BLaER1 treated with 17β-estradiol and CSF1 and Interleukin-3, amounts not matched to agents 10 nM and 100 nM (cell line): ENCODE results near the gene ZNF79.

Experiments used
- H3K27ac ChIP-seq, 11 experiments: shearing (Covaris generic); formaldehyde crosslinking; 2 replicates each; pipeline ENCODE4 v1.8.1; 2022
- H3K27me3 ChIP-seq, 11 experiments: shearing (Covaris generic); formaldehyde crosslinking; 2 replicates each; pipeline ENCODE4 v1.8.1; 2022
- H3K36me3 ChIP-seq, 11 experiments: shearing (Covaris generic); formaldehyde crosslinking; 2 replicates each; pipeline ENCODE4 v1.8.1; 2022
- H3K4me1 ChIP-seq, 10 experiments: shearing (Covaris generic); formaldehyde crosslinking; 2 replicates each; pipeline ENCODE4 v1.8.1; 2022
- H3K4me2 ChIP-seq, 11 experiments: shearing (Covaris generic); formaldehyde crosslinking; 2 replicates each; pipeline ENCODE4 v1.8.1; 2022
- H3K4me3 ChIP-seq, 10 experiments: shearing (Covaris generic); formaldehyde crosslinking; 2 replicates each; pipeline ENCODE4 v1.8.1; 2022
- H3K9ac ChIP-seq, 11 experiments: shearing (Covaris generic); formaldehyde crosslinking; 2 replicates each; pipeline ENCODE4 v1.8.1; 2022
- H3K9me3 ChIP-seq, 11 experiments: shearing (Covaris generic); formaldehyde crosslinking; replicated peaks in 1 of 11; 2 replicates each; pipeline ENCODE4 v1.8.1; 2022
- H4K20me1 ChIP-seq, 11 experiments: shearing (Covaris generic); formaldehyde crosslinking; 2 replicates each; pipeline ENCODE4 v1.8.1; 2022
- Cebpa-rat ChIP-seq, 11 experiments: shearing (Covaris generic); IDR thresholded peaks; 2 replicates each; pipeline ENCODE4 v1.8.1; 2022

Gene ZNF79

DNA sequence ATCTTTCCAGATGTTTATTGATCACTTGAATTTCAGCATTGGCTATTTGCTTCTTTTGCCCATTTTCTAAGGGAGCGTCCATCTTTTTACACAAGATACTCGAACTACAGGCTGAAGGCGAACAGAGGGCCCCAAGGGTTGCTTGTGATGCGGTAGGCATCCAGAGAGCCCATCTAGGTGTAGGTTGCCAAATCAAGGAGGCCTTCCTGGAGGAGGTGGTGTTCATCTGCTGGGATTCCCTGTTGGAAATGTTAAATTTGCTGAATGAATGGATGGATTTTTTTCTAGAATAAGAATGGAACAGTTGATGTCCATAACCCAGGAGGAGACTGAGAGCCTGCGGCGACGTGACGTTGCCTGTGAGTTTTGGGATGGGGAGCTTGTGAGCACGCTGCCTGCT lies 58.5 kb downstream of the ZNF79 start:
- H3K27ac ChIP-seq = no peak overlapping the region
- H3K27me3 ChIP-seq = no peaks in the 10 kb centered on the region
- TF ChIP-seq Cebpa-rat (IDR thresholded peaks at IDR 0.05) = no peak
- H3K4me1 ChIP-seq = no peaks in the 10 kb centered on the region; a peak in 1 of 20 replicates
- H3K4me3 ChIP-seq = no peak overlapping the region
- H3K4me2 ChIP-seq = no peak overlapping the region
- no peaks in the 10 kb centered on the region for H3K9me3 ChIP-seq
- H3K9ac ChIP-seq = no peak overlapping the region
- H4K20me1 ChIP-seq = peaks cover 0 to 12% (median 0%) of the 10 kb centered on the region in 11 experiments; a peak in 4 of 22 replicates
- peaks cover 26 to 98% (median 54%) of the 10 kb centered on the region in 11 experiments; a peak in 21 of 22 replicates for H3K36me3 ChIP-seq

DNA sequence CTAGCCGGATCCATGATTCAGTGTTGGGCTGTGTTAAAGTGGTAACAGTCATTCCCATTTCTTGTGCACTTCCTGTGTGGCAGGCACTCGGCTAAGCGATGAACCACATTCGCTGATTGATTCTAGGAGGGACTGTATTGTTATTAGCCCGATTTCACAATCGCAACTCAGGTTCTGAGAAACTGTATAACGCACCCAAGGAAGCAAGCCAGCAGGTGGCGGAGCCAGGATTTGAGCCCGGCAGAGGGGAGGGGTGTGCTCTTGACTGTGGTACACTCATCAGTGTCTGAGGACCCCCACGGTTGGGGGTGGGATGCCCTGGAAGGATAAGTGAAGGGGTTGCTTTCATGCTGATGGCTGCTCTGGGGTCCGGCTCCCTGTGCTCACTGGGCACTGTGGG lies 61.8 kb downstream of the ZNF79 start:
- H3K36me3 ChIP-seq = peaks cover 3 to 96% (median 31%) of the 10 kb centered on the region in 11 experiments; a peak in 21 of 22 replicates
- H3K4me1 ChIP-seq = no peaks in the 10 kb centered on the region; a peak in 2 of 20 replicates
- H3K4me2 ChIP-seq = no peak overlapping the region
- TF ChIP-seq Cebpa-rat (IDR thresholded peaks at IDR 0.05) = peak in 2 of 11 experiments; percentile 33 to 53; a peak in 1 of 22 replicates
- H3K27me3 ChIP-seq = no peaks in the 10 kb centered on the region
- no peak overlapping the region for H3K9ac ChIP-seq
- H3K27ac ChIP-seq = no peak overlapping the region
- H3K4me3 ChIP-seq = no peak overlapping the region
- H3K9me3 ChIP-seq = no peaks in the 10 kb centered on the region
- peaks cover 0 to 19% (median 0%) of the 10 kb centered on the region in 11 experiments; a peak in 3 of 22 replicates for H4K20me1 ChIP-seq

DNA sequence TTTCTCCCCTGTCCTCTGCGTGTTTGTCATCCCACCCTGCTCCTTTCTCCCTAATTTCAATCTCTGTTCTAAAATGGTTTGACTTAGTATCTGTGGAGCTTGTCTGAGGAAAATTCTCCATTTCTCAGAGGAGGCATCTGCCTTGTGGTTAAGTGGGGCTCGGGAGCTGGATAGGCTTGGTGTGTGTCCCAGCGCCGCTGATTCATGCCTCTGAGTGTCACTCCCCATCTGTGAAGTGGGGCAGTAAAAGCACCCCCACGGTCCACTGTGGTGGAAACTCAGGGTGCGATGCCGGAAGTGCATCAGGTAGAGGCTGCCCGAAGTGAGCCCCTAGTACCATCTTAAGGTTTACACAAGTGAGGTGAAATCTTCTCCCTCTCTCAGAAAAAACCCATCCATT lies 64.8 kb downstream of the ZNF79 start:
- Histone ChIP-seq H3K4me1 (peaks cover 0 to 1% (median 0%) of the 10 kb centered on the region in 10 experiments; a peak in 4 of 20 replicates), H3K27me3 (no peaks in the 10 kb centered on the region), H3K36me3 (peaks cover 0 to 98% (median 34%) of the 10 kb centered on the region in 11 experiments; a peak in 19 of 22 replicates), H3K4me2 (no peak overlapping the region), H3K4me3 (no peak overlapping the region), H4K20me1 (peaks cover 0 to 46% (median 0%) of the 10 kb centered on the region in 11 experiments; a peak in 4 of 22 replicates), H3K9ac (no peak overlapping the region; a peak in 1 of 22 replicates), H3K9me3 (no peaks in the 10 kb centered on the region), H3K27ac (no peak overlapping the region)
- no peak for TF ChIP-seq Cebpa-rat (IDR thresholded peaks at IDR 0.05)

DNA sequence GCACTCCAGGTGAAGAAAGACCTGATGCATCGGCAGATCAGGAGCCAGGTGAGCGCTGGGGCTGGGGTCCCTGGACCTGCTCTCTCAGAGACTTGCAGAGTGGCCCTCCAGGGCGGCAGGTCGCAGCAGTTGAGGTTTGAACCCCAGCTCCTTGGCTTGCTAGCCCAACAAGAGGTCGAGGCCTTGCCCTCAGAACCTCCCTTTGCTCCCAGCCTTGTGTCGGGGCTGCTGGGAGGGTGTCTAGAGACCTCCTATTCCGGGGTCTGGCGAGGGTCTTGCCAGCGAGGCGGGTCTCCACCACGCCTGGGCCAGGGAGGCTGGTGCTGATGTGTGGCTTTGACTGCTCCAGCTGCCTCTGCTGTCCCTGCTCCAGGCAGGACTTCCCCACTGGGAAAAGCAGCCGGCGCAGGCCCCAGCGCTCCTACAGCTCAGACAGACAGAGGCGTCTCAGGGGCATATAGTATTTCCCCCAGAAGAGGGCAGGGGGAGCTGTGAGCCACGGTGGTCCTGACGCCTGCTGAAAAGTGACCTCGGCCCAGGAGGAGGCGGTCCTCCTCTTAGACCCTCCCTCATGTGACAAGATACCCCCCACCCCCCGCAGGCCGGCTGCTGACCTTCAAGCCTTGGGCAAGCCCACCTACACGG lies 65.4 kb downstream of the ZNF79 start:
- H3K27ac ChIP-seq = no peak overlapping the region
- H3K4me3 ChIP-seq = no peak overlapping the region
- H3K9me3 ChIP-seq = no peaks in the 10 kb centered on the region
- H4K20me1 ChIP-seq = peaks cover 0 to 50% (median 0%) of the 10 kb centered on the region in 11 experiments; a peak in 4 of 22 replicates
- no peak for TF ChIP-seq Cebpa-rat (IDR thresholded peaks at IDR 0.05)
- H3K4me2 ChIP-seq = no peak overlapping the region
- peaks cover 0 to 99% (median 37%) of the 10 kb centered on the region in 11 experiments; a peak in 19 of 22 replicates for H3K36me3 ChIP-seq
- no peaks in the 10 kb centered on the region for H3K27me3 ChIP-seq
- H3K4me1 ChIP-seq = peaks cover 0 to 4% (median 0%) of the 10 kb centered on the region in 10 experiments; a peak in 7 of 20 replicates
- H3K9ac ChIP-seq = no peak overlapping the region

DNA sequence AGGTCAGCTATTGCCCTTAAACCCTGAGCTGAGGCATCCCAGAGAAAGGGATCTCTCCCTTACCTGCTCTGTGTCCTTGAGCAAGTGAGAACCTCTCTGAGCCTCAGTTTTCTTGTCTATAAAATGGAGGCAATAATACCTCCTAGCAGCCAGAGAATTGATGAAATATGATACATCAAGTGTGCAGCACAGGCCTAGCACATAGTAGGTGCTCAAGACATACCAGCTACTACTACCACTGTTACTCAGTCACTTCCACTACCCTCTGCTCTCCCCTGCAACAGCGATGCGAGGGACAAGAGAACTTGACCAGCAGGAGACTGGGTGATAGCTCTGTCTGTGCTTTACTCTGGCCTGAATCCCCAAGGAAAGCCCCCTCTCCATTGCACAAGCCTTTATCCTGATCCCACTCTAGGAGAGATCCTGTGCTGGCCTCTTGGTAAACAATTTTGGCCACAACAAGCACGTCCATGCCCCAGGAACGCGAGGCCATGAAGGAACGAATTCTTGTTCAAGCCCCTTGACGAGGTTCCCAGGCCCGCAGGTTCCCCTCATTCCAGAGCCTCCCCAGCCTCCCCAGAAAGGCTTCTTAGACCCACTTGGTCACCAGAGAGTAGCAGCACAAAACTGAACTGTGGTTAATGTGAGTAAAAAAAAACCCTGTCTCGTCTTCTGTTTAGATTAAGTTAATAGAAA lies 66.5 kb downstream of the ZNF79 start:
- H3K4me3 ChIP-seq = no peak overlapping the region
- peaks cover 0 to 58% (median 0%) of the 10 kb centered on the region in 11 experiments; a peak in 4 of 22 replicates for H4K20me1 ChIP-seq
- no peak overlapping the region for H3K27ac ChIP-seq
- peaks cover 0 to 90% (median 32%) of the 10 kb centered on the region in 11 experiments; a peak in 19 of 22 replicates for H3K36me3 ChIP-seq
- no peak for TF ChIP-seq Cebpa-rat (IDR thresholded peaks at IDR 0.05)
- no peaks in the 10 kb centered on the region for H3K27me3 ChIP-seq
- no peaks in the 10 kb centered on the region for H3K9me3 ChIP-seq
- H3K4me1 ChIP-seq = peaks cover 6 to 15% (median 11%) of the 10 kb centered on the region in 10 experiments
- H3K9ac ChIP-seq = peak overlapping the region in 3 of 11 experiments; percentile 4 to 24 (median 10); a peak in 1 of 22 replicates
- no peak overlapping the region for H3K4me2 ChIP-seq

DNA sequence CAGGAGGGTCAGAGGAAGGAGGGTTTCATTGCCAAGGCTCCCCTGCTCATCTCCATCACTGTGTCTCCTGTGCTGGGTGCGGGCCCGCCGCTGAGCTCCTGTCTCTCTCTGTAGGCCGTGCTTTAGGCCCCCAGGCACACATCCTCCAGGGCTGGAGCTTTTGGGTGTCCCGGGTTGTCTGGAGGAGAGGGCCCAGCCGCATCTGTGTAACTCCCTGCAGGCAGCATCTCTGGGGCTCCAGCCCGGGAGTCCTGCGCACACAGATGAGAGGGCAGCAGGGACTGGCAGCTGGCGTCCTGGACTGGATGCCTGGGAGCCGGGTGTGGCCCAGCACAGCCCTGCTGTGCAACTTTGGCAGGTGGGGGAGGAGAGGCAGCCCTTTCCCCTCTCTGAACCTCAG lies 67.3 kb downstream of the ZNF79 start:
- Histone ChIP-seq H3K4me1 (peaks cover 11 to 24% (median 19%) of the 10 kb centered on the region in 10 experiments), H3K9ac (peak overlapping the region in 1 of 11 experiments; percentile 10; a peak in 1 of 22 replicates), H3K9me3 (no peaks in the 10 kb centered on the region), H3K27ac (no peak overlapping the region), H4K20me1 (peaks cover 0 to 59% (median 0%) of the 10 kb centered on the region in 11 experiments; a peak in 6 of 22 replicates), H3K27me3 (no peaks in the 10 kb centered on the region), H3K4me2 (no peak overlapping the region), H3K4me3 (no peak overlapping the region), H3K36me3 (peaks cover 0 to 90% (median 25%) of the 10 kb centered on the region in 11 experiments; a peak in 17 of 22 replicates)
- no peak for TF ChIP-seq Cebpa-rat (IDR thresholded peaks at IDR 0.05)

DNA sequence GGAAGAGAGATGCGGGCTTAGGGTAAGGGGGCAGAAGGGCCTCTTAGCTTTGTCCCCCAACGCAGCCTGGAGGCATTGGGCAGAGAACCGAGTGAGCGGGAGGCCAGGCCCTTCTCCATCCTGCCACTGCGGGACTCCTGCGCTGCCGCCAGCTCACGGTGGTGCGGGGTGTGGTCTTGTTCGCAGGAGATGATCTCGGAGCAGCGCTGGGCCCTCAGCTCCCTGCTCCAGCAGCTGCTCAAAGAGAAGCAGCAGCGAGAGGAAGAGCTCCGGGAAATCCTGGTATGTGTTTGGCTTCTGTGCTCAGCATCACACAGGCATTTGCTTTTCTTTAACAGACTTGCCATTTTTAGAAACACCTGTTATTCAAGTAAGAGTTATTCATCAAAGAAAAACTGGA lies 68.4 kb downstream of the ZNF79 start:
- H3K36me3 ChIP-seq = peaks cover 5 to 90% (median 35%) of the 10 kb centered on the region in 11 experiments; a peak in 18 of 22 replicates
- no peaks in the 10 kb centered on the region for H3K27me3 ChIP-seq
- no peak overlapping the region for H3K4me3 ChIP-seq
- H3K9ac ChIP-seq = no peak overlapping the region
- H4K20me1 ChIP-seq = peaks cover 0 to 70% (median 0%) of the 10 kb centered on the region in 11 experiments; a peak in 6 of 22 replicates
- H3K9me3 ChIP-seq = no peaks in the 10 kb centered on the region
- no peak for TF ChIP-seq Cebpa-rat (IDR thresholded peaks at IDR 0.05)
- peaks cover 11 to 29% (median 25%) of the 10 kb centered on the region in 10 experiments for H3K4me1 ChIP-seq
- H3K4me2 ChIP-seq = no peak overlapping the region
- H3K27ac ChIP-seq = no peak overlapping the region

DNA sequence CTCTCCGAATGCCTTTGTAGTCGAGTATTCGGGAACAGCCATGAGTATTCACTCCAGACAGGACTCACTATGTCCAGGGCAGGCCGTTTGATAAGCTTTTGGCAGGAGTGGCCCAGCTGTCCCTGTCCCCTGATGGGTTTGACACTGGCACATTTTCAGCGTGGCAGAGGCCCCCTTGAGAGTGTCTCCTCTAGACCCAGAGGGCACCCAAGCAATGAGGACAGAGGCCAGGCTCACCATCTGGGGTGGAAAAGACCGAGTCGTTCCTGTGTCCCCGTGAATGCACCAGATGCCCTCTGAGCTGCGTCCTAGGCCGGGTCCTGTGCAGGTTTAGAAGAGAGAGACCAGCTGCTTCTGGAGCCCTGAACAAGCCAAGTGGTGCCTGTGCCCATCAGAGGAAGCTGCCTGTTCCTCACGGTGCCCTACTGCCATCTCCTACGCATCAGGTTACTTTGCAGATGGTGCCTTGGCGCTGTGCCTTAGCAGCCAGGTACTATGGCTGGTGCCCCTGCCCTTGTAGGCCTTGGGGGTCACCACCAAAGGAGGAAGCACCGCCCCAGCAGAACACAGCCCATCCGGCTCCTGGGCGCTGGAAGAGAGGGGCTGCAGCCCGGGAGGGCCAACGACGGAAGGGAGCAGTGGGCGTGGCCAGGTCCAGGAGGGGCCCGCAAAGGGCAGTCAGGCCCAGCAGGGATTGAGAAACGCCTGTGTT lies 69.6 kb downstream of the ZNF79 start:
- no peak for TF ChIP-seq Cebpa-rat (IDR thresholded peaks at IDR 0.05)
- Histone ChIP-seq H3K9me3 (no peaks in the 10 kb centered on the region), H3K4me3 (no peak overlapping the region), H3K4me1 (peaks cover 11 to 34% (median 29%) of the 10 kb centered on the region in 10 experiments), H3K36me3 (peaks cover 5 to 91% (median 41%) of the 10 kb centered on the region in 11 experiments; a peak in 18 of 22 replicates), H4K20me1 (peaks cover 0 to 81% (median 0%) of the 10 kb centered on the region in 11 experiments; a peak in 6 of 22 replicates), H3K27me3 (no peaks in the 10 kb centered on the region), H3K27ac (no peak overlapping the region), H3K9ac (no peak overlapping the region), H3K4me2 (no peak overlapping the region)
